Activated T-helper 1 cell treated with anti-CD3 and anti-CD28 coated beads, Interleukin-12 subunit alpha, Interleukin-12 subunit beta, Interleukin-2, Interleukin-4 antibody, amounts not matched to agents 30 ng/mL and 10 ng/mL and 1 ng/mL, durations not matched to agents 14 hours and 24 hours and 36 hours (primary cell): ENCODE results near the gene LPP. TPM values are rescaled to one million over a fixed set of nuclear protein-coding genes. Genes with fewer than 3 reads are reported as not detected.

ENCODE experiments used
- DNase-seq: peaks from one replicate; pipeline ENCODE4 v3.0.0; 2021; ENCODE audit warnings: low spot score
- H3K27ac Mint-ChIP-seq: one replicate; pipeline ENCODE4 v1.8.0; 2021; ENCODE audit warnings: mild to moderate bottlenecking, mixed read lengths
- H3K27me3 Mint-ChIP-seq: one replicate; pipeline ENCODE4 v1.8.0; 2022; ENCODE audit warnings: mild to moderate bottlenecking, moderate library complexity, mixed read lengths; ENCODE audit not compliant: insufficient read depth
- H3K36me3 Mint-ChIP-seq: one replicate; pipeline ENCODE4 v1.8.0; 2021; ENCODE audit warnings: low read depth, mixed read lengths
- H3K4me1 Mint-ChIP-seq: one replicate; pipeline ENCODE4 v1.8.0; 2021; ENCODE audit warnings: low read depth, mixed read lengths
- H3K4me3 Mint-ChIP-seq: one replicate; pipeline ENCODE4 v1.8.0; 2021; ENCODE audit warnings: mild to moderate bottlenecking, moderate library complexity, mixed read lengths
- H3K9me3 Mint-ChIP-seq: one replicate; pipeline ENCODE4 v1.8.0; 2021; ENCODE audit warnings: mixed read lengths
- intact Hi-C: fragments of 100-400 bp; cut with micrococcal nuclease; formaldehyde crosslinking; loops from one replicate; pipeline ENCODE4 v1.15.1; 2024
- total RNA-seq: library from RNA; stranded (reverse); gene quantifications from 2 replicates; pipeline ENCODE4 v1.2.3, GENCODE V29; 2022

The LPP gene
- total RNA-seq, 1 donor from 2014 or later: 38.2 TPM

- Mint-ChIP-seq H3K9me3 (peaks cover 4% of the 10 kb centered on the region), H3K27me3 (no peaks in the 10 kb centered on the region), H3K27ac (no peak overlapping the region)
Observed at GRCh38 chr3:188673646-188674186, 519.8 kb downstream of the LPP start.

GRCh38 chr3:188674595-188674994, 520.6 kb downstream of the LPP start:
- Mint-ChIP-seq H3K4me1 (peaks cover 15% of the 10 kb centered on the region), H3K9me3 (peaks cover 4% of the 10 kb centered on the region), H3K4me3 (no peak overlapping the region), H3K27me3 (no peaks in the 10 kb centered on the region), H3K36me3 (no peaks in the 10 kb centered on the region), H3K27ac (no peak overlapping the region)
- intact Hi-C loops: no loop called here
- no peak for DNase-seq

More at GRCh38 chr3:188673646-188674186, 519.8 kb downstream of the LPP start:
- Mint-ChIP-seq H3K4me1 (peaks cover 15% of the 10 kb centered on the region), H3K4me3 (no peak overlapping the region), H3K36me3 (peaks cover 4% of the 10 kb centered on the region)
- no peak for DNase-seq
- intact Hi-C loops: no loop called here

GRCh38 chr3:188677344-188677743, 523.4 kb downstream of the LPP start:
- no peak overlapping the region for H3K4me3 Mint-ChIP-seq
- peaks cover 4% of the 10 kb centered on the region for H3K9me3 Mint-ChIP-seq
- no peaks in the 10 kb centered on the region for H3K27me3 Mint-ChIP-seq
- no peak overlapping the region for H3K27ac Mint-ChIP-seq
- DNase-seq: no peak
- H3K36me3 Mint-ChIP-seq: peaks cover 2% of the 10 kb centered on the region
- intact Hi-C loops: no loop called here
- peaks cover 11% of the 10 kb centered on the region for H3K4me1 Mint-ChIP-seq

- intact Hi-C loops: loop anchor here (5.0 kb wide), 3 partner anchors 272 to 938 kb away; no protein-coding TSS in a partner anchor
- no peaks in the 10 kb centered on the region for H3K27me3 Mint-ChIP-seq
- peaks cover 27% of the 10 kb centered on the region for H3K4me1 Mint-ChIP-seq
- H3K9me3 Mint-ChIP-seq: peaks cover 4% of the 10 kb centered on the region
- no peak for DNase-seq
- H3K36me3 Mint-ChIP-seq: peaks cover 7% of the 10 kb centered on the region
- no peak overlapping the region for H3K4me3 Mint-ChIP-seq
- H3K27ac Mint-ChIP-seq: no peak overlapping the region
Observed at GRCh38 chr3:188680189-188680588, 526.2 kb downstream of the LPP start.

- peaks cover 29% of the 10 kb centered on the region for H3K4me1 Mint-ChIP-seq
- peaks cover 9% of the 10 kb centered on the region for H3K36me3 Mint-ChIP-seq
- no peak overlapping the region for H3K4me3 Mint-ChIP-seq
- intact Hi-C loops: loop anchor here (5.0 kb wide), 3 partner anchors 272 to 938 kb away; no protein-coding TSS in a partner anchor
- H3K27ac Mint-ChIP-seq: no peak overlapping the region
- H3K9me3 Mint-ChIP-seq: peaks cover 4% of the 10 kb centered on the region
- no peak for DNase-seq
- no peaks in the 10 kb centered on the region for H3K27me3 Mint-ChIP-seq
Observed at GRCh38 chr3:188680605-188681004, 526.6 kb downstream of the LPP start.

GRCh38 chr3:188682316-188682715, 528.4 kb downstream of the LPP start:
- peaks cover 32% of the 10 kb centered on the region for H3K4me1 Mint-ChIP-seq
- peak overlapping the region; percentile 35 for H3K27ac Mint-ChIP-seq
- H3K9me3 Mint-ChIP-seq: no peaks in the 10 kb centered on the region
- intact Hi-C loops: loop anchor here (2.0 to 5.0 kb wide), 5 partner anchors 98 to 940 kb away; no protein-coding TSS in a partner anchor
- no peaks in the 10 kb centered on the region for H3K27me3 Mint-ChIP-seq
- H3K36me3 Mint-ChIP-seq: peaks cover 12% of the 10 kb centered on the region
- DNase-seq: no peak
- no peak overlapping the region for H3K4me3 Mint-ChIP-seq

- Mint-ChIP-seq H3K36me3 (peaks cover 12% of the 10 kb centered on the region), H3K4me1 (peaks cover 28% of the 10 kb centered on the region), H3K27me3 (no peaks in the 10 kb centered on the region), H3K9me3 (no peaks in the 10 kb centered on the region), H3K4me3 (no peak overlapping the region), H3K27ac (peak overlapping the region; percentile 74)
- intact Hi-C loops: loop anchor here (1.0 to 5.0 kb wide), 13 partner anchors 17 to 941 kb away; no protein-coding TSS in a partner anchor
- DNase-seq: no peak
Observed at GRCh38 chr3:188683032-188683521, 529.1 kb downstream of the LPP start.

GRCh38 chr3:188684276-188684675, 530.3 kb downstream of the LPP start:
- no peaks in the 10 kb centered on the region for H3K9me3 Mint-ChIP-seq
- no peaks in the 10 kb centered on the region for H3K27me3 Mint-ChIP-seq
- intact Hi-C loops: loop anchor here (5.0 kb wide), 3 partner anchors 268 to 942 kb away; no protein-coding TSS in a partner anchor
- no peak overlapping the region for H3K27ac Mint-ChIP-seq
- H3K4me1 Mint-ChIP-seq: peaks cover 33% of the 10 kb centered on the region
- peaks cover 12% of the 10 kb centered on the region for H3K36me3 Mint-ChIP-seq
- no peak for DNase-seq
- H3K4me3 Mint-ChIP-seq: no peak overlapping the region

GRCh38 chr3:188685789-188686188, 531.8 kb downstream of the LPP start:
- intact Hi-C loops: no loop called here
- Mint-ChIP-seq H3K4me3 (no peak overlapping the region), H3K27ac (no peak overlapping the region), H3K4me1 (peaks cover 38% of the 10 kb centered on the region), H3K9me3 (no peaks in the 10 kb centered on the region), H3K27me3 (no peaks in the 10 kb centered on the region), H3K36me3 (peaks cover 12% of the 10 kb centered on the region)
- no peak for DNase-seq

- no peaks in the 10 kb centered on the region for H3K27me3 Mint-ChIP-seq
- no peak for DNase-seq
- H3K27ac Mint-ChIP-seq: no peak overlapping the region
- no peaks in the 10 kb centered on the region for H3K9me3 Mint-ChIP-seq
- intact Hi-C loops: no loop called here
- peaks cover 38% of the 10 kb centered on the region for H3K4me1 Mint-ChIP-seq
- no peak overlapping the region for H3K4me3 Mint-ChIP-seq
- H3K36me3 Mint-ChIP-seq: peaks cover 12% of the 10 kb centered on the region
Observed at GRCh38 chr3:188686324-188686723, 532.4 kb downstream of the LPP start.

- intact Hi-C loops: no loop called here
- DNase-seq: no peak
- Mint-ChIP-seq H3K27ac (no peak overlapping the region), H3K9me3 (no peaks in the 10 kb centered on the region), H3K27me3 (no peaks in the 10 kb centered on the region), H3K4me3 (no peak overlapping the region), H3K36me3 (peaks cover 13% of the 10 kb centered on the region), H3K4me1 (peaks cover 35% of the 10 kb centered on the region)
Observed at GRCh38 chr3:188687389-188687788, 533.4 kb downstream of the LPP start.

- H3K4me3 Mint-ChIP-seq: no peak overlapping the region
- peak overlapping the region; percentile 36 for H3K27ac Mint-ChIP-seq
- H3K36me3 Mint-ChIP-seq: peaks cover 11% of the 10 kb centered on the region
- DNase-seq: no peak
- no peaks in the 10 kb centered on the region for H3K9me3 Mint-ChIP-seq
- intact Hi-C loops: no loop called here
- H3K4me1 Mint-ChIP-seq: peaks cover 22% of the 10 kb centered on the region
- H3K27me3 Mint-ChIP-seq: no peaks in the 10 kb centered on the region
Observed at GRCh38 chr3:188689101-188689574, 535.2 kb downstream of the LPP start.

- H3K9me3 Mint-ChIP-seq: no peaks in the 10 kb centered on the region
- H3K4me3 Mint-ChIP-seq: no peak overlapping the region
- intact Hi-C loops: no loop called here
- H3K36me3 Mint-ChIP-seq: peaks cover 9% of the 10 kb centered on the region
- DNase-seq: no peak
- H3K4me1 Mint-ChIP-seq: peaks cover 17% of the 10 kb centered on the region
- H3K27me3 Mint-ChIP-seq: no peaks in the 10 kb centered on the region
- no peak overlapping the region for H3K27ac Mint-ChIP-seq
Observed at GRCh38 chr3:188690064-188690463, 536.1 kb downstream of the LPP start.
